Activated CD4-positive, alpha-beta T cell treated with anti-CD3 and anti-CD28 coated beads, Interleukin-2, amount 50 U/mL, for 24 hours (primary cell): ENCODE measurements around the gene TLX2.

Experiments
- DNase-seq, 2 donors: peaks; one replicate each; pipeline ENCODE4 v3.0.0-alpha.2; 2020; ENCODE audit warnings: low read depth in 1 of 2, low spot score in 1 of 2

Gene TLX2

DNA sequence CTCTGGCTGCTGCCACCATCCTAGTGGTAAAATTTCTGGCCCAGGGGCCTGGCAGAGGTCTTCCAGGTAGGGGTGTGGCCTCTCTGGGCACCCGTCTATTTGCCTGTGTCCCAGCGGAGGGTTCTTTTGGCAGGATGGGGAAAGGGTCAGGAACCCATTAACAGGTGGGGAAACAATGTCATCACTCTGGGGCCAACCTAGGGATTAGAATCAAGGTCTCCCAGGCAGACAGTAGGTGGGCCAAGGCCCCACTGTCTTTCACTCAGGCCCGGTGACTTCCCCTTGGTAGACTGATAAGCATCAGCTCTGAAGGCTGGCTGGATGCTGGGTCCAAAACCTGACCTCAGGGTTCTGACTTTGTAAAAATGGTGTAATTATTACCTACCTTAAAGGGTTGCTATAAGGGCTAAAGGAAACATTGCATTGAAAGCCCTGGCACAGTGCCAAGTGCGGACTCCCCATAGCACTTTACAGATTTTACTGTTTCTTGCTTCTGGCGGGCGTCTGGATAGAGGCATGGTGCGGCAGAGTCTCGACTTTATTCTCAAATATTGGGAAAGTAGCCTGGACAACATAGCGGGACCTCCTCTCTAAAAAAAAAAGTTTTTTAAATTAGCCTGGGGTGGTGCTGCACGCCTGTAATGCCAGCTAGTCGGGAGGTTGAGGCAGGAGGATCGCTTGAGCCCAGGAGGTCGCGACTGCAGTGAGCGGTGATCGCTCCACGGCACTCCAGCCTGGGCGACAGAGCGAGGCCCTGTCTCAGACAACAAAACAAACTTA lies 17.1 kb upstream of the TLX2 start:
- no peak for DNase-seq

DNA sequence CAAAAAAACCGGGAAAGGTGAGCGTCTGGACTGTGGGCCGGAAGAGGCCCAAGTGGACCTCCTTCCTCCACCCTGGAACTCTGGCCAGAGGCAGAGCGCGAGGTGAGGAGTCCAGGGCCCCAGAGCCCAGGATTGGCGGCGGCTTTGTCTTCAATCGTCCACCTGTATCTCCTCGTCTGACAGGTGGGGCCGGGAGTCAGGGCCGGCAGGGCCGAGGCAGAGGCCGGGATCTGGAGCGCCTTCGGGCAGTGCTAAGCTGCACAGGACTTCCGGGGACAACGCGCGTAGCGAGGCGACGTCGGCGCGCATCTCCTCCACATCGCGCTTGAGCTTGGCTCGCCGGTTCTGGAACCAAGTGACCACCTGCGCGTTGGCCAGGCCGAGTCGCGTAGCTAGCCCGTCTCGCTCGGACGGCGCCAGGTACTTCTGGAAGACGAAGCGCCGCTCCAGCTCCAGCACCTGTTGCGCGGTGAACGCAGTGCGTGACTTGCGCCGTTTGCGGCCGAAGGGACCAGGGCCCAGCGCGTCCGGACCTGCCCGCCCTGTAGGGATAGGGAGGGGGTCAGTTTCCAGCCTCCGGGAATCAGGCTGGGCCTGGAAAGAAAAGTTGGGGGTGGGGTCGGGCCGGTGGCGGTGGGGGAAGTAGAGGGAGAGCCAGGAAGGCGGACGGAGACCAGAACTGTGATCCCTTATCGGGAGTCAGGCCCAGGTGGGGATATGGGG lies 16.3 kb upstream of the TLX2 start:
- no peak for DNase-seq

DNA sequence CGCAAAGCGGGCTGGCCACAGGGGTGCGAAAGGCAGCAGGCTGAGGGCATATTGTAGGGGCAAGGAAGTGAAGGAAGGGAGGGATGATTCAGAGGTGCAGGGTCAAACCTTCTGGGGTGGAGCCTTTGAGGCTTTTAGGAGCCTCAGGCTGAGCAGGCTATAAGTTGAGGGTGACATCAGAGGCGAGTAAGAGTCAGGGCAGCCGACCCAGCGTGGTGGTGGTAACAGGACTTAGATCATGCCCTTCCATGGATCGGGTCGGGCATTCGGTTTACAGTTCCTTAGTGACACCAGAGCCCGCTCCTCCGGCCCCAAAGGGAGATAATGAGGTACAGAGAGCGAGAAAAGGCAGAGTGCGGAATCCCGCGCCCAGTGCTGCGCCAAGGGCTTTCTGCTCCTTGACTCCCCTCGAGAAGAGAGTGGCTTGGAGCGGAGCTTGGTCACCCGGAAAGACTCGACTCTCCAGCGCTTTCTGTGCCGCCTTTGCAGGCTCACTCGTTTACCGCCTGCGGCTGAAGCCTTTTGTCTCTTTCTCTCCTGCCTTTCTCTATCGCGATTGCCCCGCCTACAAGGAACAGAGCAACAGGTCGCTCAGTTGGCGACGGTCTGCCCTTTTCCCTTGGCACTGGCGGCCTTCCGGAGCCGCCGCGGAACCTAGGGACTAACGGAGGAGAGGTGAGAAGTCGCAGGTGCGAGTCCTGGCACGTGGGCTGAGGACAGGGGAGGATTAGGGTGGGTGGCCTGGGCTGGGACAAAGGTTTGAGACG lies 15.6 kb upstream of the TLX2 start:
- no peak for DNase-seq

DNA sequence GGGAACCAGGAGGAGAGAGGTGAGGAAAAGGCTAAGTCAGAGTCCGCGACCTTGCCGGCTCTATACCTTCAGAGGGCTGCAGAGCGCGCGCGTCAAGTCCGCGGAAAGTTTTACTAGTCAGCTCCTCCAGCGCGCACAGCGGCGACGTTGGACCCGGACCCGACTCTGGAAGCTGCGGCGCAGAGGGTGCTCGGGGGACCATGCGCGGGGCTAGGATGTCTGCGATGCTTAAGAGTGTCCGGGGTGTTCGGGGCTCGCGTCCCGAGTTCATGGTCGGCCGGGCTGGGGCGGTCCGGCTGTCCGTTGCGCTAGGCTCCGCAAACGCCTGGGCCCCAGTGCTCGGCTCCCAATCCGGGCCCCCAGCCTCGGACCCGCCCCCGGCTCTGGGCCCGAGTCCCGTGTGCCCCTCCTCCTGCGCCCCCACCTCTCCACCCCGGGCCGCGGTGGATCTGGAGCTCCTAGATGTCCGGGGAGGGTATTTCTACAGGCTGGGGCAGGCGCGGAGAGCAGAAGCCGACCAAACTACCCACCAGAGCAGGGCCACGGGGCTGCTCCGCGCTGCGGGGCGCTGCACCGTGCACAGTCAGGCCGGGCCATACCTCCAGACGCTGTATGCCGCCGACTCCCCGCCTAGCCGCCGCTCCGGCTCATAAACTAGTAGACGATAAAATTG lies 14.8 kb upstream of the TLX2 start, which contains the start of gene LBX2:
Gene LBX2, minus strand, starts transcription at position 337 of the 673 bp plus-strand sequence. Its CDS starts 66 bp downstream, at position 271.
- DNase-seq, result no peak

DNA sequence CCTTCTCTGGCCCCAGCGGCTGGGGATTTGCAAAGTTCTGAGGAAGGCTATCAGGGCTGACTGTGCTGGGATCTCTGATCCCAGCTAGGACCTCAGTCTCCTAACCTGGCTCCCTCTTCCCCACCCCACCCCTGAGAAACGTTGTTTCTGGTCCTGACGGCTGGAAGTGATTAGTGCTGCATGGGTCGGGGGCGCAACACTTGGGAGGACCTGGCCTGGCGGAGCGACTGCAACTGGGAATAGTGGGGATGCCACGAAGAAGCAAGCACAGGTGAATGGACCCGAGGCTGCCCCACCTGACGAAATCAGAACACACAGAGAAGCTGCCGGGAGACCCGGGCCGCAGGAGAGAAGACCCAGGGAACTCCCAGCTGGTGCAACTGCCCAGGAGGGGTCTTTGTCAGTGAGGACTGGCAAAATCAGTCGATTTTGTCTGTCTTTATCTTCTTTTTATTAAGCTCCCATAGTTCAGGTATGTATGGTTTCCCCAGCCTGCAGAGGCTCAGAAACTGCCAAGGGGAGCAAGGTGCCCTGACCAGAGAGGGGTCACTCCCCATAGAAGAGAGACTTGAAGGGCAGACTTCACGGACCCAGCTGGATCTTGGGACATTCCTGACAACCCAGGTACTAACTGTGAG lies 14.2 kb upstream of the TLX2 start:
- no peak for DNase-seq

DNA sequence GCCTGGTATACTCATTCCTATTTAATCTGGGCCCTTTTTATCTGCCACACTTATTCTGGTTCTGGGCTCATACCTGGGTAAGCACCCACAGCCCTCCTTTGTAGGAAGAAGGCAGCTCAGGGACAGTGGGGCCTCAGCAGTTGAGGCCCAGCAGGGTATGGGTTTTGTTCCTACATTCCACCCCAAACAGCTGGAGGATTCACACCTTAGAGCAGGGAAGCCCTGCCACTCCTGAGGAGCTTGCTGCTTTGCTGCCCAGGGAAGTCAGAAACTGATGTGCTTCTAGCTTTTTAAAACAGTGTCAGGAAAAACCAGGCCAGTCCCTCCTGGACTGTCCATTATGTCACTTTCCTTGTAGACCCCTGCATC lies 13.7 kb upstream of the TLX2 start:
- no peak for DNase-seq

DNA sequence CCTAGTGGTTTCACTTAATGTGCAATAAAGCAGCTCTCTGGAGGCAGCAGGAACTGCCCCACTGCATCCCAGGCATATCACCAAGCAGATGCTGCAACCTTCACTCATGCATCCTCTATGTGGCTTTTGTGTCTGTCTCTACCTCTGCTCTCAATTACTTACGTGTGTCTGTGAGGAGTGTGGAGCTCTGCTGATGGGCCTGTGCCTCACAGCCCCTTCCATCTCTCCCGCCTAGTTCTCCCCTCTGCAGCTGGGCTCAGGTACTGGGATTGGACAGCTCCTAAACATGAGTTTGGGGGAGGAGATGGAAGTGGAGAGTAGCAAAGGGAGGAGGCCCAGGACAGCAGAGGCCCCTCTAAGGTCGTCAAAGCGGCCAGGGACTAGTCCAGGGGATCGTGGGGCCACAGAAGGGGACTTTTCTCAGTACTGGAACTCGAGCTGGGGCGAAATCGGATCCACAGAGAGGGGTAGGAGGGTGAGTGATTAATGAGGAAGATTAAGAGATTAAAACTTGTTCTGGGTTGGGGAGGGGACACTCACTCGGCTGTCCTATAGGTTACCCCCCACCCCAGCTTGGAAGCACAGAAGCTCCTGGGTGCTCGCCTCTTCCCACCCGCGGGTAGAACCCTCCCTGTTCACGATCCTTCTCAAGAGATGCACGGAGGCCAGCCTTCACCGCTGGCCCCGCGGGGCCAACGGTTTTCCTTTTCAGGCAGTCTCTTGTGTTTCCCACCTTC lies 12.7 kb upstream of the TLX2 start:
- DNase-seq, result no peak

DNA sequence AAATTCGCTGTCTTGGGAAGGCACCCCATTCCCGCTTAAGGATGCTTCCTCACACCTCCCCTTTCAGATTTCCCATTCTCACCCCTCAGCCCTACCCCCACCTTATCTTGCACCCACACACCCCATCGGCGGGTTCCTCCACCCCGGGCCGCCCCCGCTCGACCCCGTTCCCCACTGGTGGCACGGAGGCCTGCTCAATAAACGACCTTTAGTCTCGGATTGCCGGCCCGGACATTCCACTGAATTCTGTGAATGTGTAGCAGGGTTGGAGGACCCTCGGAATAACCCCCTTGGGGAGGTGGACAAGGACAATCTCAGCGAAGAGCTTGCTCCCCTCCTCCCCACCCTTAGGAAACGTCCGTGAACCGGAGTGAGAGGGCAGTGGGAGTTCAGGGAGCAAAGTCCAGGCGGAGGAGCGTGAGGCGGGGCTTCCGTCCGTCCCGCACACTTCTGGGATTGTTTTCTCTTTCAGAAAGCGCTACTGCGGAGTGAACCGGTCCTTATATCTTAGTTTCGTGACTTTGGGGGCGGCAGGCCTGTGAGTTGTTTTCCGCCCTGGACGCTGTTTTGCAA lies 12.0 kb upstream of the TLX2 start:
- no peak for DNase-seq

DNA sequence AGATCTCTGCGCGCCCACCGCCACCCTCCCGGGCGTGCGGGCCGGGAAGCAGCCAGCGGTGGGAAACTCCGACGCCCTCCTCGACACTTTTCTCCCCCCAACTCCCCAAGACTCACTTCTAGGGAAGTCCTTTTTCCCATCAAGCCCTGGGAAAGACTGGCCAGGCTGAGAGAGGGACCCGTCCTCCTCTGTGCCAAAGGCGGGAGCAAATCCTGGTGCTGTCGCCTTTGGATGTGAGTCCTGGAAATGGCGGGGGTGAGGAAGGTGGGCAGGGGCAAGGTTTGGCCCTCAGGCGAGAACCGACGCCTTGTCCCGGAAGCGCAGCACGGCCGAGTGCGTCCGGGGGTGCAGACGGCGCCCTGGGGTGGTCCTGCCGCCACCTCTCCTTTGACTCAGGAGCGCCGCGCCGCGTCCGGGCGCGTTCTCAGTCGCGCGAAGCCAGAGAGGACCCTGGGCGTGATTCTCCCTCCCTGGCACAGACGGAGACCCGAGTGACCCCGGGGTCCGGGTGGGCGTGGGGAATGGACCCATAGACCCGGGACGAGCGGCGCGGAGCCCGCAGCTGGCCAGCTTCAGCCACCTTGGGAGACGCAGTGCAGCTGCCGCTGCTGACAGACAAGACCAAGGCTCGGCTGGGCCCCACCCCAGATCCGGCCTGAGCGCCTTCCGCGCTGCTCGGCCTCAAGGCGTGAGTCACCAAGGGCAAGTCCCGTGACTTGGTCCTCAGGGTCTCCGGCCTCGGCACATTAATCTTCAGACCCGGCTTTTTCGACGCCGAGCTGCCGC lies 11.3 kb upstream of the TLX2 start:
- no peak for DNase-seq

DNA sequence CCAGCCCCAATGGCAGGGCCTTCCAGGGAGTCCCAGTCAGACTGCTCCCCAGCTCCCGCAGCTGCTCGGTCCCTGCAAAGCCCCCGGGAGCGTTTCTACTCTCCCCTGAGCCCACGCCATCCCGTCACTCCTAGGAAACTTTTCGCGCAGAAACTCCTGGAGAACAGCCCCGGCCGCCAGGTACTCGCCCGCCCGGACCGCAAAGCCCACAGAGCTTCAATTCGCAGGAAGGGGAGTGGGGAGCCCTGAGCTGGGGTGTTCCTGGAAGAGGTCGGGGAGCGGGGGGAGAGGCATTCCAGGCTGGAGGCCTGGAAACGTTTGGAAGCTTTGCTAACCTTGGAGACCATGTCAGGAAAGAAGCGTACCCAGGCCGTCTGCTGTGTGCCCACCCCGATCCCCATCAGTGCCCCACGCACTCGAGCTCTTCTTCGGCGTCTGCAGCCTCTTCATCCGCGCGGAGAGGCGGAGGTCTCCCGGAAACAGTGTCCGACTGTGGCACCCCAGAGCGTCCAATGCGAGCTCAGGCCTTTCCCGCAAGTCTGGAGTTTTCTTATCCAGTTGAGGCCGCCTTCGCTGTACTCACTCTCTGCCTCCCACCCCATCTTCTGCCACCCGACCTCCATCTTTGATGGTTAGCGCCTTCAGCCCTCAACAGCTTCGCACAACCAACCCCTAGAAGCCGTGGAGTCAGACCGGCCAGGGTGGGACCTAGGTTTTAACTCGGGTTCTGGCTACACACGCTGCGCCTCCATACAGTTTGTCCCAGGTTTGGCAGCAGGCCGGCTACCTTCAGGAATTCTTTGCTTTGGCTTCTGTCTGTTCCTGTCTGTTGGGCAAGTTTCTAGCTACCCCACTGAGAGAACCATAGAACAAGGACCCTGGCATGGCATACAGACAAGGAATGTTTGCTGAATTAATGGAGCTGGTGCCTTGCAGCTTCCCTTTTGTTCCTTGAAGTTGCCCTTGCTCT lies 10.5 kb upstream of the TLX2 start:
- DNase-seq, result no peak

DNA sequence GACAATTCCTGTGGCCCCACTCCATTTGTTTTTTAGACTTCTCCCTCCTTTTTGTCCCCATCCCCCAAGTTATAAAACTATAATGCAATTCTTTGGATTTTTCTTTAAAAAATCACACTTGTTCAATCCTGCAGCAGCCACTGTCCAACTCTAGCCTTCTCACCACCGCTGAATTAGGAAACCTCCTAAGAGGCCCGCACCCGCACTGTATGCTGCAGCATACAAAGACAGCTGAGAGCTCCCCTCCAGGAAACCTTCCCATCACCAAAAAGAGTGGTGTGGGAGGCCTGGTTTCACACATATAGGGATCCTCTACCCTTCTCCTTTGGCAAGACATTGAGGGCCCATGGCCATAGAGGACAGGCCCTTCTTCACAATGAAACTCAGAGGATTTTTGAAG lies 9.7 kb upstream of the TLX2 start:
- DNase-seq, result no peak

DNA sequence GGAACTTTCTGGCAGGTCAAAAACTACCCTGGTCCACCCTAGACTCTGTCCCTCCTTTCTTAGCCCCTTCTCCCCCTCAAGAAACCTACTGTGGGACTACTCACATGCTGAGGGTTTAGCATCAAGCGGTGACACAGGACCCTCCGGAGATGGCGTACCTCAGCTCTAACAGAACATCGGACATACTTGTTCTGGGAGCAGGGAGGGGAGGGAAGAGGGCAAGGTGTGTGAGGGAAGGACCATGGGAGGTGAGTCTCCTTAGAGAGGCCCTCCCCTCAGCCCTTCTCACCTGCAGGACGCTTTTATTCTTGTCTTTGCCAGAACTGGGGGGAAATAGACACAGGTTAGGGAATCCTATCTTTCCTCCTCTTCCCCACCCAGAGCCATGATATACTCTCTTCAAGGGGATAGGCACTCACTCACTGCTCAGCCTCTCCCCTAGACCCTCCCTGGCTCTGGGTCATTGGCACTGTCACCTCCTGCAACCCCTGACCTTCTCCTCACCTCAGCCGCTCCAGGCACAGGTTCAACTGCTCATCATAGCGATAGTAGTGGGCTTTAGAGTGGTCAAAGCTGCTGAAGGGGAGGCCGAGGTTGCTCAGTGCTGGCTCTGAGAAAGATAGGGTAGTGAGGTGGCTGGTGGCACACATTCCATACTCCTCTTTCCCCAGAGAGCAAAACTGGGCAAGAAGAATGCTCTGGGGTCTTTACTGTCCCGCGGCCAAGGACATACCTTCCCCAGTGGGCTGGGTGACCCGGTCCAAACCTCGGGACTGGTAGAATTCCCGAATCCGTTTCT lies 8.6 kb upstream of the TLX2 start:
- no peak for DNase-seq

DNA sequence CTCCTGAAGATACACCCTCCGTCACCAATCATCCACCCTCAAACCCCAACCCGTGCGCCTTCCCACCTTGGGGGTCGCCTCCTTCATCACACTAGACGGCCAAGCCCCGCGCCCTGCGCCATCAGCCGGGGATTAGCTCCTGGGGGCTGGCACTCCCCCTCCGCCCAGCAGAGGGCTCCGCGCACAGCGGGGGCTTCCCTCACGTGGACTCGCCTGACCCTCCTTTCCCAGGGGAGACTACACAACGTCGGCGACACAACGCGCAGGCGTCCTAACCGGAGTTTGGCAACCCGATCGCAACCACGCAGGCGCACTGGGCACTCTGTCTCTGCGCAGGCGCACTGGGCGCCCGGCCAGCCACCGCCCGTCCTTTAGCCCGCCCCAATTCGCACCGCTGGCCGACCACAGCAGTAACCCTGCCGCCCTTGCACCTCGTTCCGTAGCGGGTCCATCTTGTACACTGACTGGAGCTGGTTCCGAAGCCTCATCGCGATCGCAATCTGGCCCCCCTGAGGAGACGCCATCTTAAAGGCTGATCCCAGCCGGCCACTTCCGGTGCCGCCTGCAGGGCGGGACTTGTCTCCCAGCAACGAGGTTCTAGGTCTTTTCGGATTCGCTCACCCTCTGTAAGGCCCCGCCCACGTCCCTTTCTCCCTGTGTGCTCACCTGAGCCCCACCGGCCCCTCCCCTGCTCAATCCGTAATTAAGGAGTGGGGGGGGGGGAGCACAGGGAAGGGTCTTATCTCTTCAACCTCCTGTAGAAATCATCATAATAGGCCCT lies 6.9 kb upstream of the TLX2 start, which contains the start of gene PCGF1:
Gene PCGF1, minus strand, starts transcription at position 551 of the 781 bp plus-strand sequence. Its CDS starts 27 bp downstream, at position 524.
- peak; percentile 98 for DNase-seq

DNA sequence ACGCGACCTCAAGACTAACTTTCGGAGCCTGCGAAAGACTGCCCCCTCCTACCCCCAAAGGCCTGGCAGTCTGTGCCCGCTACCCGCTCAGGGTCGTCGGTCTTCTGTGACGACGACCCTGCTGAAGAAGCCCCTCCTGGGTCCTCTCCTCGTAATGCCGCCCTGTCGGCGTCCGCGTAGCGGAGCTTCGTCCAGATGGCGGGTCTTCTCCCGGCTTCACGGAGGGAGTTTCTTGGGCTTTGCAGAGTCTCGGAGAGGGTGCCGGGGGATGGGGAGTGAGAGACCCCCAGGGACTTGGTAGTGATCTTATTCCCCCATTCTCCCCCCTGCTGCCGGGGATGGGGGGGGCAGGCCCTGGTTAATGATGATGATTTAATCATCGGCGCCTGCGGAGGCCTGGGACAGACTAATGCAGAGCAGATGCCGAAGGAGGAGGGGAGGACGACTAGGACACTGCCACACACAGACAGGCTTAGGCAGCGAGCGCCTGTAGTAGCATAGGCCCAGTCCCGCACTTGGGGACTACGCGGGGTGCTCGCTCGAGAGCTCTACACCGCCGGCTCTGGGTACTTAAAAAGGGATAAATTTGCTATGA lies 6.2 kb upstream of the TLX2 start:
- DNase-seq, result no peak

DNA sequence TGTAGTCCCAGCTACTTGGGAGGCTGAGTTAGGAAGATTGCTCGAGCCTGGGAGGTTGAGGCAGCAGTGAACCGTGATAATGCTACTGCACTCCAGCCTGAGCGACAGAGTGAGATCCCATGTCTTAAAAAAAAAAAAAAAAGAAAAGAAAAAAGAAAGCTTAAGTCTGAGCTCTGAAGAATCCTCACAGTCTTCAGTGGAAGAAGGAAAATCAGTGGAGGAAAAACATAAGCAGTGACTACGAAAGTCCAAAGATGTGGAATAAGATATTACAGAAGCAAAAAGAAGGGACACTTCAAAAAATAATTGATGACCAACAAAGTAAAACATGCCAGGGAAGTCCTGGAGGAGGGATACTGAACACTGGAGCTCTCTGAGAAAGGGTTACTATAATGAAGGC lies 4.0 kb upstream of the TLX2 start:
- DNase-seq, result no peak
